OCI-M1 (cell line): Measurements from ENCODE around the gene SEC11A.

Source experiments
- DNase-seq: peaks from one replicate; lab custom pipeline; 2025; lab: John Stamatoyannopoulos, UW

SEC11A gene

GRCh38 chr15:84681831-84682230 lies 34.1 kb downstream of the SEC11A start:
- no peak for DNase-seq

- no peak for DNase-seq
These were observed 44.7 kb downstream of the SEC11A start for GRCh38 chr15:84671211-84671610.

- no peak for DNase-seq
These were observed 46.2 kb downstream of the SEC11A start for GRCh38 chr15:84669726-84670125.

GRCh38 chr15:84668221-84668982 lies 47.5 kb downstream of the SEC11A start:
- no peak for DNase-seq

GRCh38 chr15:84666373-84666772 lies 49.6 kb downstream of the SEC11A start:
- no peak for DNase-seq

GRCh38 chr15:84661001-84661400 lies 54.9 kb downstream of the SEC11A start:
- no peak for DNase-seq

- DNase-seq = no peak
These were observed 55.8 kb downstream of the SEC11A start for GRCh38 chr15:84659904-84660781.

GRCh38 chr15:84658788-84659411 lies 57.0 kb downstream of the SEC11A start:
- DNase-seq = no peak

GRCh38 chr15:84658080-84658787 lies 57.7 kb downstream of the SEC11A start, which contains the start of gene NMB:
Gene NMB (minus strand): TSS chr15:84658199. CDS start chr15:84658152, 47 bp downstream.
- peak; percentile 88 for DNase-seq

GRCh38 chr15:84657748-84658079 lies 58.2 kb downstream of the SEC11A start:
- DNase-seq = no peak

GRCh38 chr15:84656972-84657371 lies 59.0 kb downstream of the SEC11A start:
- no peak for DNase-seq

GRCh38 chr15:84654689-84655453 lies 61.1 kb downstream of the SEC11A start:
- DNase-seq = peak; percentile 81

GRCh38 chr15:84653910-84654688 lies 61.8 kb downstream of the SEC11A start, which contains the start of gene WDR73:
Gene WDR73 (minus strand): TSS chr15:84654283. CDS start chr15:84654274, 9 bp downstream.
- DNase-seq = peak; percentile 95

GRCh38 chr15:84653584-84653909 lies 62.4 kb downstream of the SEC11A start:
- DNase-seq = no peak

GRCh38 chr15:84649706-84650105 lies 66.2 kb downstream of the SEC11A start:
- no peak for DNase-seq

GRCh38 chr15:84648539-84648938 lies 67.4 kb downstream of the SEC11A start:
- no peak for DNase-seq

GRCh38 chr15:84647726-84648125 lies 68.2 kb downstream of the SEC11A start:
- no peak for DNase-seq

GRCh38 chr15:84645997-84646396 lies 69.9 kb downstream of the SEC11A start:
- no peak for DNase-seq

GRCh38 chr15:84645496-84645895 lies 70.4 kb downstream of the SEC11A start:
- no peak for DNase-seq

GRCh38 chr15:84643838-84644237 lies 72.1 kb downstream of the SEC11A start:
- DNase-seq = no peak
